T-cell (primary cell): ENCODE measurements around the gene WARS2. TPM values are rescaled to one million over a fixed set of nuclear protein-coding genes. Genes with fewer than 3 reads are reported as not detected.
A peak's percentile ranks its signal among the peaks of the same experiment; 100 is the strongest.

Experiments used
- ATAC-seq, 4 experiments: fragments of 200-7000 bp in 3 of 4; fragments of 150-1000 bp in 1 of 4; cut with Tn5 transposase; replicated peaks in 1 of 4; 1 replicate in 3 of 4; 2 replicates in 1 of 4; pipeline ENCODE4 v1.10.0; 2021; ENCODE audit warnings: moderate library complexity in 3 of 4, mild to moderate bottlenecking in 2 of 4, moderate number of reproducible peaks in 1 of 4
- CTCF ChIA-PET, 2 donors: fragments of 300-600 bp; sonication (Branson Sonifier 250); formaldehyde crosslinking; loops; one replicate each; lab custom pipeline; 2022; ENCODE audit warnings: antibody characterized with exemption in 2 of 2; lab: Charles Lee
- POLR2A ChIA-PET, 2 donors: fragments of 300-600 bp; sonication (Branson Sonifier 250); formaldehyde crosslinking; loops; one replicate each; lab custom pipeline; 2022; ENCODE audit warnings: antibody characterized with exemption in 2 of 2; lab: Charles Lee
- DNase-seq, 35 experiments: peaks; one replicate each; pipeline versions ENCODE4 v3.0.0 to v3.0.0-alpha.2; 2013 to 2023
- H3K27ac ChIP-seq: one replicate; pipeline ENCODE4 v1.5.1; 2013; ENCODE audit warnings: low read length
- H3K27me3 ChIP-seq, 2 experiments: replicated peaks in 1 of 2; 1 replicate in 1 of 2; 2 replicates in 1 of 2; pipeline versions ENCODE4 v1.6.1 to v1.7.0; 2013; ENCODE audit warnings: low read length in 1 of 2, mixed read lengths in 1 of 2; ENCODE audit not compliant: control insufficient read depth in 2 of 2, insufficient read depth in 2 of 2; ENCODE audit errors: extremely low read depth in 1 of 2
- H3K36me3 ChIP-seq, 2 donors: 1 replicate in 1 of 2; 2 replicates in 1 of 2; pipeline versions ENCODE4 v1.6.1 to v1.7.0; 2013; ENCODE audit warnings: low read length in 1 of 2; ENCODE audit not compliant: control insufficient read depth in 2 of 2, insufficient read depth in 1 of 2; ENCODE audit errors: extremely low read depth in 1 of 2
- H3K4me1 ChIP-seq, 2 experiments: 1 replicate in 1 of 2; 2 replicates in 1 of 2; pipeline versions ENCODE4 v1.6.1 to v1.7.0; 2013; ENCODE audit warnings: low read length in 2 of 2, mixed read lengths in 1 of 2; ENCODE audit not compliant: insufficient read depth in 2 of 2, control insufficient read depth in 1 of 2; ENCODE audit errors: extremely low read depth in 1 of 2
- H3K4me3 ChIP-seq, 2 donors: 1 replicate in 1 of 2; 2 replicates in 1 of 2; pipeline versions ENCODE4 v1.5.1 to v1.7.0; 2013; ENCODE audit warnings: mild to moderate bottlenecking in 2 of 2, low read length in 1 of 2, moderate library complexity in 1 of 2; ENCODE audit not compliant: control insufficient read depth in 1 of 2; ENCODE audit errors: extremely low read depth in 1 of 2
- H3K9me3 ChIP-seq: 2 replicates; pipeline ENCODE4 v1.7.0; 2013
- H3K27ac Mint-ChIP-seq, 2 donors: one replicate each; pipeline ENCODE4 v1.8.0; 2020 to 2021; ENCODE audit warnings: mild to moderate bottlenecking in 2 of 2, mixed read lengths in 2 of 2
- H3K27me3 Mint-ChIP-seq, 2 donors: one replicate each; pipeline ENCODE4 v1.8.0; 2021 to 2022; ENCODE audit warnings: mixed read lengths in 2 of 2
- H3K36me3 Mint-ChIP-seq: one replicate; pipeline ENCODE4 v1.8.0; 2021; ENCODE audit warnings: mixed read lengths
- H3K4me1 Mint-ChIP-seq, 3 donors: one replicate each; pipeline ENCODE4 v1.8.0; 2020 to 2022; ENCODE audit warnings: mixed read lengths in 3 of 3, mild to moderate bottlenecking in 1 of 3
- H3K4me3 Mint-ChIP-seq, 3 donors: one replicate each; pipeline ENCODE4 v1.8.0; 2020 to 2022; ENCODE audit warnings: mild to moderate bottlenecking in 3 of 3, mixed read lengths in 3 of 3, moderate library complexity in 3 of 3
- H3K9me3 Mint-ChIP-seq, 3 donors: one replicate each; pipeline ENCODE4 v1.8.0; 2020 to 2022; ENCODE audit warnings: mixed read lengths in 3 of 3
- WGBS: methylation state at CpG from one replicate; pipeline ENCODE4 v1.1.5; 2013; ENCODE audit warnings: missing lambda C conversion rate; ENCODE audit not compliant: insufficient coverage; 5-methylcytosine and 5-hydroxymethylcytosine counted together
- total RNA-seq, 35 experiments: library from RNA in 6 of 35; stranded (reverse) in 6 of 35; fragments of 120-200 nt in 1 of 35; gene quantifications; one replicate each; pipeline versions ENCODE4 v1.2.1 to v1.2.4 and lab custom pipeline; 2013 to 2026

The WARS2 gene
- total RNA-seq, 5 donors from 2014 or later (not counting 1 experiment from before 2014, with no cell fraction given), result 6.6 to 32.4 (median 8.5) TPM

DNA sequence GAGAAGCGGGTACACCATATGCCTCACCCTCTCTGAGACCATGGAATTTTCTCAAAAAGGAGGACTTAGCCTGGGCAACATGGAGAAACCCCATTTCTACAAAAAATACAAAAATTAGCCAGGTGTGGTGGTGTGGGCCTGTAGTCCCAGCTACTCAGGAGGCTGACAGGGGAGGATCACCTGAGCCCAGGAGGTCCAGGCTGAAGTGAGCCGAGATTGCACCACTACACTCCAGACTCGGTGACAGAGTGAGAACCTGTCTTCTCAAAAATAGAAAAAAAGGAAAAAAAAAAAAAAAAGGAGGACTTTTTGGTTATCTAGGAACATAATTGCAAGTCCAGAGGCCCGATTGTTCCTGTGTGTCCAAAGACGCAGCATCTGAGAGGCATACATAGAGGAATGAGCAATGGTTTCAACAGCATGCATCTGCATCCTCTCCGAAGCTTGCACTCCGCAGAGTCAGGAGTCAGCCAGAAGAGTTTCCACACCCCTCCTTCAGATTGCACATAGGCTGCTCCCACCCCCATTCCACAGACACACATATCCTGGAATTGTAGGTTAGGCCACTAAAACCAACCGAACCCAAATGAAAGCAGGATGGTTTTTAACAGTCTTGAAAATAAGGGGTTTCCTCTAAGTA lies 149.8 kb downstream of the WARS2 start:
- Histone ChIP-seq H3K27ac (no peak overlapping the region), H3K4me1 (peaks cover 0 to 9% of the 10 kb centered on the region in 2 experiments), H3K4me3 (no peak overlapping the region), H3K9me3 (no peaks in the 10 kb centered on the region), H3K36me3 (no peaks in the 10 kb centered on the region), H3K27me3 (peaks cover 35 to 91% of the 10 kb centered on the region in 2 experiments)
- ChIA-PET POLR2A (no interaction called here), CTCF (no interaction called here)
- DNase-seq, result no peak
- Mint-ChIP-seq H3K27ac (no peak overlapping the region), H3K27me3 (peaks cover 82 to 93% of the 10 kb centered on the region in 2 donors), H3K9me3 (peaks cover 0 to 12% (median 0%) of the 10 kb centered on the region in 3 donors), H3K4me1 (peaks cover 13 to 20% (median 16%) of the 10 kb centered on the region in 3 donors), H3K36me3 (peaks cover 4% of the 10 kb centered on the region), H3K4me3 (no peak overlapping the region)
- ATAC-seq, result no peak
- WGBS, result 19% methylated on average over 3 of the region's 8 CpGs

DNA sequence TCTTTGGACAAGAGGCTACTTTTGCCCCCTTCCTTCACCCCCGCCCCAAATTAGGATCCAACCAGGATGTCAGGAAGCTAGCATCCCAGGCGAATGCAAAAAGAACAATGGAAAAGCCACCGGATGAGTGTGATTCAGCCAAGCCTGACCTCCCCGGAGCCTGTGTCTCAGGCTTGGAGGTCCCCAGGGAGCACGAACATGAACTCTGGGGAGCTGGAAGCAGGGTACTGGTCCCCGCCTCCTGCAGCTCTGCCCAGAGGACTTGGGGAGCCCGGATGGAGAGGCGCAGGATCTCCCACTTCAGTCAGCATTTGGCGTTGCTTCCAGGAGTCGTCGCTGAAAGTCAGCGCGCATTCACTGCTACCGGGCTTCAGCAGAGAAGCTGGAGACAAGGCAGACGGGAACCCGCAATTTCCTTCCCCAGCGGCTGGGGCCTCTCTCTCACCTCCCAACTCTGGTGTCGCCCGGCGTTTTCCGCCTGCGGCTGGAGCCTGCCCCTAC lies 150.5 kb downstream of the WARS2 start:
- ATAC-seq (no peak), DNase-seq (no peak)
- ChIA-PET POLR2A (no interaction called here), CTCF (no interaction called here)
- H3K27me3 Mint-ChIP-seq, result peaks cover 82 to 93% of the 10 kb centered on the region in 2 donors
- Histone ChIP-seq H3K4me3 (no peak overlapping the region), H3K27me3 (peaks cover 36 to 91% of the 10 kb centered on the region in 2 experiments), H3K27ac (no peak overlapping the region), H3K36me3 (no peaks in the 10 kb centered on the region), H3K4me1 (peaks cover 0 to 12% of the 10 kb centered on the region in 2 experiments), H3K9me3 (no peaks in the 10 kb centered on the region)
- 3% methylated on average over 21 of the region's 22 CpGs for WGBS
- peaks cover 0 to 12% (median 0%) of the 10 kb centered on the region in 3 donors for H3K9me3 Mint-ChIP-seq
- H3K4me3 Mint-ChIP-seq, result no peak overlapping the region
- no peak overlapping the region for H3K27ac Mint-ChIP-seq
- H3K4me1 Mint-ChIP-seq, result peaks cover 20 to 27% (median 23%) of the 10 kb centered on the region in 3 donors
- H3K36me3 Mint-ChIP-seq, result peaks cover 4% of the 10 kb centered on the region

DNA sequence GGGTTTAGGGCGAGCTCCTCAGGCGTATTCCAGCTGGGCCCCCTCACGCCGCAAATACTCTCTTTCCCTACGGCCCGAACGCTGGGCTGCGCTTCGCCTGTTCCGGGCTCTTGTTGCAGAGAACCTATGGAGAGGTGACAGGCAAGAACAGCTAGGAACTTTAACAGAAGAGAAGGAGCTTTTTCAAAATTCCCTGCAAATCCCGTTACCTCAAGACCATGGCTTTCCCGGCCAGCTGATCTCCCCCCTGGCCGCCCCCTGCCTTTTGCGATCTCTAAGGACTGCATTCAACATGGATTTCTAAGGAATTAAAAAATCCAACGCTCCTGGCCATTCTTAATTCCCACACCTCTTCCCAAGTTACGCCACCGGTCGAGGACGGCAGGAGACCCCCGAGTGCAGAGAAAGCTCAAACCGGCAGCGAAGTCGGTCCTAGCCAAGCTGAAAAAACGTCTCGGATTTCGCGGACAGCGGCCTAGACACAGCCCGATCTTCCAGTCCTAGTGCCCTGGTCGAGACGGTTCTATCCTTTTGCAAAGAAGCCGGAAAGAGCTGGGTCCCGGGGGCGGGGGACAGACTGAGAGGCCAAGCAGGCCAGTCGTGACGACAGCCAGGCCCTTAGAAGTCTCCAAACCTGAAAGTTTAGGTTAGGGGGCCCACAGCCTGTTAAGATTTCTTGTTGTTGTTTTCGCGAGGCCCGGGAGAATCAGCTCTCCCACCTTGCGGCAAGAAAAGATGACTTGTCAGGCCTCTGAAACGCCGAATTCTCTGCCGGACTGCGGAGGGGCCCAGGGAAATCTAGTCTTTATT lies 151.2 kb downstream of the WARS2 start:
- ATAC-seq (no peak), DNase-seq (no peak)
- ChIA-PET POLR2A (no interaction called here), CTCF (no interaction called here)
- Histone ChIP-seq H3K4me1 (peaks cover 0 to 19% of the 10 kb centered on the region in 2 experiments), H3K9me3 (no peaks in the 10 kb centered on the region), H3K4me3 (no peak overlapping the region), H3K27ac (no peak overlapping the region), H3K36me3 (no peaks in the 10 kb centered on the region), H3K27me3 (peaks cover 29 to 91% of the 10 kb centered on the region in 2 experiments)
- H3K27ac Mint-ChIP-seq, result no peak overlapping the region
- peaks cover 0 to 12% (median 0%) of the 10 kb centered on the region in 3 donors for H3K9me3 Mint-ChIP-seq
- peaks cover 4% of the 10 kb centered on the region for H3K36me3 Mint-ChIP-seq
- H3K27me3 Mint-ChIP-seq, result peaks cover 81 to 93% of the 10 kb centered on the region in 2 donors
- H3K4me1 Mint-ChIP-seq, result peaks cover 25 to 33% (median 28%) of the 10 kb centered on the region in 3 donors
- H3K4me3 Mint-ChIP-seq, result no peak overlapping the region
- WGBS, result 14% methylated on average over 34 of the region's 44 CpGs

DNA sequence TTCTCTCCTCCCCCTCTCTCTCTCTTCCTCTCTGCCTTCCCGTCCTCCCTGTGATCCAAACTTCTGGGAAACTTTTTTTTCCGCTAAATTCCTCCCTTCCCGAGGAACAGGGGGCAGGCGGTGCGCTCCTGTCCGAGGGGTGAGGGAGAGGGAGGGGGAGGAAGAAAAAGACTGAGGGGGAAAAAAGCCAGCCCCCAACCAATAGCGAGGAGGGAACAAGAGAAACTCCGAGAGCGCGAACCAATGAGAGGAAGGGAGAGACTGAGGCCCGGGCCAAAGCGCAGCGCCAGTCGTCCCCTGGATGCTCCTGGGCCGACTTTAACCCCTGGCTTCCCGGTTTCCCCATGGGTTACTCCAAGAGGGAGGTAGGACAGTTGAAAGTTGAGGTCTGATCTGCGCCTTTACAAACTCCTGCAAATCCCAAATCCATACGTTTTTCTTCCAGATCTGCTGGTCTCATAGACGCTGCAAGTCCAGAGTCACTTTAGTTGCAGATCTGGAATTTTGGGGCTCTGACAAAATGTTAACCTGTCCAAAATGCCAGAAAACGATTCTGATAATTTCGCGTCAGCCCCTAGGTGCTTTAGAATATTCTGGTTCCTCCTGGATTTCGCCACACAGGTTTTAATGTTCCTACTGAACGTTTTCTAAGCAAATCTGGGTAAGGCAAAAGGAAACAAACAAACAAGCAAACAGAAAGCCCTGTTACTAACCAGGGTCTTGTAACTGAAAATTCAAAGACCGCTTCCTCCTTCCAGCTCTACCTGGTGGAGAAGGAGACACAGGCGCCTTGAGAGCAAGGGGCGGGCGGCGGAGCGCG lies 152.1 kb downstream of the WARS2 start, which contains the start of gene TBX15:
TBX15 (minus strand) TSS at position 158 of the 820 bp plus-strand sequence. CDS start 548 bp downstream, outside the sequence.
- peak within 1 kb of the TSS in 2 of 3 donors; percentile 21 to 74 for H3K4me3 Mint-ChIP-seq
- Histone ChIP-seq H3K4me3 (peak within 1 kb of the TSS in 1 of 2 donors; percentile 7), H3K9me3 (no peaks in the 10 kb centered on the region), H3K27me3 (peaks cover 22 to 91% of the 10 kb centered on the region in 2 experiments), H3K36me3 (no peaks in the 10 kb centered on the region), H3K4me1 (peaks cover 0 to 20% of the 10 kb centered on the region in 2 experiments), H3K27ac (no peak within 1 kb of the TSS)
- DNase-seq, result no peak
- no peak within 1 kb of the TSS for H3K27ac Mint-ChIP-seq
- ChIA-PET CTCF (no interaction called here), POLR2A (no interaction called here)
- H3K27me3 Mint-ChIP-seq, result peaks cover 81 to 93% of the 10 kb centered on the region in 2 donors
- peaks cover 26 to 42% (median 28%) of the 10 kb centered on the region in 3 donors for H3K4me1 Mint-ChIP-seq
- H3K9me3 Mint-ChIP-seq, result peaks cover 0 to 13% (median 2%) of the 10 kb centered on the region in 3 donors
- WGBS, result 22% methylated on average over 18 of the region's 31 CpGs
- ATAC-seq, result no peak
- H3K36me3 Mint-ChIP-seq, result peaks cover 4% of the 10 kb centered on the region

DNA sequence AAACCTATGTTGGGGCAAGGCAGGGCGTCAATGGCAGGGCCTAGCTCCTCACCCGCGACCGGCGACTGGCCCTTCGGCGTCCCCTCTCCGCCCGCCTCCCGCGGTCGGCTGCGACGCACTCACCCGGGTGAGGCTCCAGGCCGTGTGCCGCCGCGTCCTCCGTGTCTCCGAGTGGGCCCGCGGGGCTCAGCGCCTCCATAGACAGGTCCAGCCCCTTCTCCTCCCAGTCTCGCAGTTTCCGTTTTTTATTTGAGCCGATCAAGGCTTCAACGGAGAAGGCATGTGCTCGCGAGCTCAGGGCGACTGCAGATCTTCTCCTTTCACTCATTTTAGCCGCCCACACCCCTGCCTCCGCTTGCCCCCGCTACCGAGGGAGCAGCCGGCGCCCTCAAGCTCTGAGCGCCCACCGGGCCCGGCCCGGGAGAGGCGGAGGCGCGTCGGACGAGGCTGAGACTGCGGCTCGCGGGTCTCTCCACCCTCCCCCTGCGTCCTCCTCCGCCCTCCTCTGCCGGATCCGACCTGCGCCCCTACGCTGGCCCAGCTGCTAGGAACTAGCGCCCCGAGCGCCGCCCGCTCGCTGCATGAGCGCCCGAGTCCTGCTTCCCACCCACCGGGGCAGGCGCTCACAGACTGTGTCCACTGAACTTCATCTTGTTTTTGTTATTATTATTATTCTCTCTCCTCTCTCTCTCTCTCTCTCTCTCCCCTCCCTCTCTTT lies 152.8 kb downstream of the WARS2 start:
- Mint-ChIP-seq H3K9me3 (peaks cover 0 to 15% (median 5%) of the 10 kb centered on the region in 3 donors), H3K4me3 (peak overlapping the region in 1 of 3 donors; percentile 74), H3K27ac (no peak overlapping the region), H3K36me3 (peaks cover 4% of the 10 kb centered on the region), H3K4me1 (peaks cover 26 to 42% (median 28%) of the 10 kb centered on the region in 3 donors), H3K27me3 (peaks cover 86 to 95% of the 10 kb centered on the region in 2 donors)
- DNase-seq (no peak), ATAC-seq (no peak)
- Histone ChIP-seq H3K4me1 (peaks cover 0 to 20% of the 10 kb centered on the region in 2 experiments), H3K27ac (no peak overlapping the region), H3K4me3 (peak overlapping the region in 1 of 2 donors; percentile 7), H3K9me3 (no peaks in the 10 kb centered on the region), H3K27me3 (peaks cover 25 to 91% of the 10 kb centered on the region in 2 experiments), H3K36me3 (no peaks in the 10 kb centered on the region)
- WGBS, result 4% methylated on average over 63 of the region's 65 CpGs
- CTCF ChIA-PET, result no interaction called here
- POLR2A ChIA-PET, result no interaction called here
